ENCODE data around the gene KCNJ9. TPM values are rescaled to one million over a fixed set of nuclear protein-coding genes. Genes with fewer than 3 reads are reported as not detected.

The KCNJ9 gene
- total and polyA plus RNA-seq, 4 donors: not detected

- WGBS: 98% methylated on average over 5 of the region's 5 CpGs
- H3K27me3 ChIP-seq (ENCODE audit: control insufficient read depth in 4 of 4, insufficient read depth in 4 of 4, low read length in 3 of 4): no peaks in the 10 kb centered on the region
- H3K9me3 ChIP-seq (ENCODE audit: control insufficient read depth in 4 of 4, low read length in 3 of 4): no peaks in the 10 kb centered on the region
- TF ChIP-seq GABPA (IDR thresholded peaks at IDR 0.05 in 1 of 2, conservative IDR thresholded peaks at IDR 0.05 in 1 of 2) (no peak), YY1 (IDR thresholded peaks at IDR 0.05) (no peak), ZBTB33 (IDR thresholded peaks at IDR 0.05) (no peak), JUND (IDR thresholded peaks at IDR 0.05) (no peak), FOXA2 (IDR thresholded peaks at IDR 0.05) (no peak), NR2F2 (IDR thresholded peaks at IDR 0.05) (no peak), HNF4G (IDR thresholded peaks at IDR 0.05) (no peak), MAX (IDR thresholded peaks at IDR 0.05) (no peak), RAD21 (IDR thresholded peaks at IDR 0.05) (no peak), TAF1 (conservative IDR thresholded peaks at IDR 0.05) (no peak), HNF4A (conservative IDR thresholded peaks at IDR 0.05) (no peak), EGR1 (IDR thresholded peaks at IDR 0.05; ENCODE audit: low read depth in 2 of 2) (no peak)
- no peak overlapping the region for H3K27ac ChIP-seq (ENCODE audit: low read depth in 1 of 2, low read length in 2 of 2)
- peaks cover 25 to 45% (median 40%) of the 10 kb centered on the region in 4 donors for H3K4me1 ChIP-seq (ENCODE audit: control insufficient read depth in 4 of 4, insufficient read depth in 4 of 4, low read length in 3 of 4)
- H3K36me3 ChIP-seq (ENCODE audit: control insufficient read depth in 4 of 4, insufficient read depth in 3 of 4, low read depth in 1 of 4, low read length in 3 of 4): peaks cover 0 to 27% (median 14%) of the 10 kb centered on the region in 4 donors
- no peak overlapping the region for H3K4me3 ChIP-seq (ENCODE audit: low read depth in 1 of 3, low read length in 3 of 3)
- DNase-seq (ENCODE audit: low spot score): no peak
- no peak overlapping the region for H3K9ac ChIP-seq (ENCODE audit: low read depth in 1 of 2, low read length in 2 of 2)
Measured at GRCh38 chr1:160091666-160092223, 10.4 kb downstream of the KCNJ9 start.

- no peak overlapping the region for H3K9ac ChIP-seq (ENCODE audit: low read depth in 1 of 2, low read length in 2 of 2)
- no peaks in the 10 kb centered on the region for H3K9me3 ChIP-seq (ENCODE audit: control insufficient read depth in 4 of 4, low read length in 3 of 4)
- H3K4me1 ChIP-seq (ENCODE audit: control insufficient read depth in 4 of 4, insufficient read depth in 4 of 4, low read length in 3 of 4): peaks cover 30 to 53% (median 47%) of the 10 kb centered on the region in 4 donors
- 94% methylated on average over 32 of the region's 32 CpGs for WGBS
- H3K36me3 ChIP-seq (ENCODE audit: control insufficient read depth in 4 of 4, insufficient read depth in 3 of 4, low read depth in 1 of 4, low read length in 3 of 4): peaks cover 0 to 27% (median 14%) of the 10 kb centered on the region in 4 donors
- H3K27ac ChIP-seq (ENCODE audit: low read depth in 1 of 2, low read length in 2 of 2): no peak overlapping the region
- H3K4me3 ChIP-seq (ENCODE audit: low read depth in 1 of 3, low read length in 3 of 3): no peak overlapping the region
- TF ChIP-seq RXRA (IDR thresholded peaks at IDR 0.05) (no peak), JUND (IDR thresholded peaks at IDR 0.05) (no peak), FOXA1 (IDR thresholded peaks at IDR 0.05) (no peak)
- no peak for DNase-seq (ENCODE audit: low spot score)
- no peaks in the 10 kb centered on the region for H3K27me3 ChIP-seq (ENCODE audit: control insufficient read depth in 4 of 4, insufficient read depth in 4 of 4, low read length in 3 of 4)
Measured at GRCh38 chr1:160092366-160093068, 11.2 kb downstream of the KCNJ9 start.

GRCh38 chr1:160093069-160093395 lies 11.7 kb downstream of the KCNJ9 start:
- no peak overlapping the region for H3K27ac ChIP-seq (ENCODE audit: low read depth in 1 of 2, low read length in 2 of 2)
- no peak overlapping the region for H3K9ac ChIP-seq (ENCODE audit: low read depth in 1 of 2, low read length in 2 of 2)
- no peaks in the 10 kb centered on the region for H3K27me3 ChIP-seq (ENCODE audit: control insufficient read depth in 4 of 4, insufficient read depth in 4 of 4, low read length in 3 of 4)
- WGBS: 88% methylated on average over 9 of the region's 9 CpGs
- H3K36me3 ChIP-seq (ENCODE audit: control insufficient read depth in 4 of 4, insufficient read depth in 3 of 4, low read depth in 1 of 4, low read length in 3 of 4): peaks cover 0 to 27% (median 14%) of the 10 kb centered on the region in 4 donors
- no peak overlapping the region for H3K4me3 ChIP-seq (ENCODE audit: low read depth in 1 of 3, low read length in 3 of 3)
- H3K4me1 ChIP-seq (ENCODE audit: control insufficient read depth in 4 of 4, insufficient read depth in 4 of 4, low read length in 3 of 4): peaks cover 32 to 58% (median 51%) of the 10 kb centered on the region in 4 donors
- no peak for DNase-seq (ENCODE audit: low spot score)
- H3K9me3 ChIP-seq (ENCODE audit: control insufficient read depth in 4 of 4, low read length in 3 of 4): no peaks in the 10 kb centered on the region
- TF ChIP-seq HNF4A (conservative IDR thresholded peaks at IDR 0.05): no peak
- TF ChIP-seq CTCF (IDR thresholded peaks at IDR 0.05; ENCODE audit: low read depth, low read length, missing input control): no peak
- TF ChIP-seq HNF4G (IDR thresholded peaks at IDR 0.05): no peak
- no peak for TF ChIP-seq EGR1 (IDR thresholded peaks at IDR 0.05; ENCODE audit: low read depth in 2 of 2)
- TF ChIP-seq ZBTB33 (IDR thresholded peaks at IDR 0.05): no peak
- no peak for TF ChIP-seq RAD21 (IDR thresholded peaks at IDR 0.05)
- no peak for TF ChIP-seq RXRA (IDR thresholded peaks at IDR 0.05)
- TF ChIP-seq YY1 (IDR thresholded peaks at IDR 0.05): no peak
- no peak for TF ChIP-seq FOXA1 (IDR thresholded peaks at IDR 0.05)
- no peak for TF ChIP-seq GABPA (IDR thresholded peaks at IDR 0.05 in 1 of 2, conservative IDR thresholded peaks at IDR 0.05 in 1 of 2)
- no peak for TF ChIP-seq ATF3 (IDR thresholded peaks at IDR 0.05)
- TF ChIP-seq SP1 (IDR thresholded peaks at IDR 0.05): no peak
- no peak for TF ChIP-seq FOXA2 (IDR thresholded peaks at IDR 0.05)
- no peak for TF ChIP-seq NR2F2 (IDR thresholded peaks at IDR 0.05)
- no peak for TF ChIP-seq MAX (IDR thresholded peaks at IDR 0.05)
- TF ChIP-seq TAF1 (conservative IDR thresholded peaks at IDR 0.05): no peak
- TF ChIP-seq JUND (IDR thresholded peaks at IDR 0.05): no peak

Measured in liver (tissue), 9 donors.